ENCODE data around the gene KLLN. TPM values are rescaled to one million over a fixed set of nuclear protein-coding genes. Genes with fewer than 3 reads are reported as not detected.

KLLN gene
- total RNA-seq, 1 experiment from 2014 or later, result 0.77 TPM

Small RNAs within 50 kb of the gene (small RNA-seq; reads per million reads assigned to genes)
- not detected for gene RN7SL78P

Other genes starting within 250 kb of the KLLN start
- 16.6 and 20.9 TPM in 2 replicates for gene PAPSS2, start 203.7 kb downstream of the KLLN start, total RNA-seq (2014; rRNA removed; shearing (Covaris generic))
- gene ATAD1, start 45.3 kb downstream of the KLLN start, total RNA-seq (2014; rRNA removed; shearing (Covaris generic)), result 31.3 and 42.3 TPM in 2 replicates
- gene PTEN, start 92 bp upstream of the KLLN start, total RNA-seq (2014; rRNA removed; shearing (Covaris generic)), result 27.8 and 29.2 TPM in 2 replicates

All from HT1080 (cell line).